Esophagus squamous epithelium (tissue), 4 donors: ENCODE results near the gene LRP1B.

ENCODE experiments used
- CTCF ChIP-seq, 6 experiments: fragments of 450-650 bp in 4 of 6; fragments of 200-600 bp in 2 of 6; sonication (generic) in 2 of 6; IDR thresholded peaks; one replicate each; pipeline ENCODE4 v1.5.1; 2016 to 2019; ENCODE audit warnings: antibody characterized with exemption in 6 of 6, mild to moderate bottlenecking in 4 of 6, moderate library complexity in 4 of 6
- POLR2A ChIP-seq, 4 donors: fragments of 450-650 bp; IDR thresholded peaks; one replicate each; pipeline ENCODE4 v1.6.1; 2017; ENCODE audit warnings: antibody characterized with exemption in 4 of 4, mild to moderate bottlenecking in 4 of 4, moderate library complexity in 3 of 4

- TF ChIP-seq CTCF (IDR thresholded peaks at IDR 0.05) (no peak), POLR2A (IDR thresholded peaks at IDR 0.05) (no peak)
Observed at GRCh38 chr2:140526575-140526974, 1604.2 kb downstream of the LRP1B start.
